AG04450 (cell line): ENCODE data around the gene CATSPERD. TPM values are rescaled to one million over a fixed set of nuclear protein-coding genes. Genes with fewer than 3 reads are reported as not detected.

ENCODE experiments used
- CTCF ChIA-PET: fragments of 300-600, 350-600 bp; formaldehyde crosslinking; extraction: SDS; loops from one replicate; lab custom pipeline; 2022; ENCODE audit warnings: antibody characterized with exemption, inconsistent platforms; lab: Charles Lee
- POLR2A ChIA-PET: fragments of 350-600 bp; formaldehyde crosslinking; extraction: SDS; loops from one replicate; lab custom pipeline; 2021; ENCODE audit warnings: antibody characterized with exemption, inconsistent platforms; lab: Yijun Ruan, JAX
- DNase-seq: peaks from one replicate; pipeline ENCODE4 v3.0.0-alpha.2; 2011; ENCODE audit warnings: low read depth, low spot score
- H3K27ac ChIP-seq: one replicate; pipeline ENCODE4 v1.5.1; 2012; ENCODE audit warnings: low read depth, low read length, control low read depth
- H3K27me3 ChIP-seq: one replicate; pipeline ENCODE4 v1.6.0; 2012; ENCODE audit warnings: low read length; ENCODE audit not compliant: control insufficient read depth, insufficient read depth
- H3K4me3 ChIP-seq: 2 replicates; pipeline ENCODE4 v1.5.1; 2011; ENCODE audit warnings: mild to moderate bottlenecking, low read depth, low read length, control low read depth
- H3K9me3 ChIP-seq: 2 replicates; pipeline ENCODE4 v1.5.1; 2012; ENCODE audit warnings: low read length; ENCODE audit not compliant: control insufficient read depth, insufficient read depth
- polyA plus RNA-seq: library from polyadenylated mRNA; depleted of rRNA; stranded (reverse); fragments of >200 nt; gene quantifications from 2 replicates; pipeline ENCODE4 v1.2.3, GENCODE V29; 2011; rRNA removed
- TF ChIP-seq, protein P1 (sequence below): IDR thresholded peaks from 2 replicates; pipeline ENCODE4 v1.5.1; 2011; ENCODE audit warnings: low read depth, low read length, control low read depth, inconsistent platforms

CATSPERD gene
- polyA plus RNA-seq, 1 experiment = not detected

DNA sequence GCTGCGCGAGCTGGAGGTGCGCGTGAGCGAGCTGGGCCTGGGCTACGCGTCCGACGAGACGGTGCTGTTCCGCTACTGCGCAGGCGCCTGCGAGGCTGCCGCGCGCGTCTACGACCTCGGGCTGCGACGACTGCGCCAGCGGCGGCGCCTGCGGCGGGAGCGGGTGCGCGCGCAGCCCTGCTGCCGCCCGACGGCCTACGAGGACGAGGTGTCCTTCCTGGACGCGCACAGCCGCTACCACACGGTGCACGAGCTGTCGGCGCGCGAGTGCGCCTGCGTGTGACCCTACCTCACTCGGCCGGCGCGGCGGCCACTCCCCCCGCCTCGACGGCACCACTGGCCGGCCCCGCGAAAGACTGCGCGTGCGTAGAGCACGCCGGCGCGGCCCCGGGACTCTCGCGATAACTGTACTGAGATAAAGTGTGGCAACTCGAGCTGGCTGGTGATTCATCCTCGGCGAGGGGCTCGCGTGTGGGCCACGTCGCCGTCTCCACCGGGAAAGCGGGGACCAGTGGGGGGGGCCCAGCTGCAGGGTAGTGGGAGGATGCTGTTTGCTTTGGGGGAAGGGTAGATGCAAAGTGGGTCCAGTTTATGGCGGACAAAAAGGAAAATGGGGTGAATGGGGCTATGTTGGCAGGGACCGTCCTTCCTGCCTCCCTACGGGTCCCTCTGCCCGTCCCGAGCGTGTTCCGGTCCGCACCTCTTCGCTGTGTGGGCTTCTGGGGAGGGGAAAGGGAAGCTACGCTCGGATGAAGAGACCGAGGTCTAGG lies 107.6 kb downstream of the CATSPERD start:
- POLR2A ChIA-PET = interaction anchor here (0.5 to 1.9 kb wide), 14 partner anchors 13 to 126 kb away, joined by 3 to 30 read pairs (median 4); partner anchors contain the start of genes CATSPERD, FUT3, LONP1 and NDUFA11
- Histone ChIP-seq H3K4me3 (peak overlapping the region; percentile 79), H3K27me3 (peaks cover 2% of the 10 kb centered on the region), H3K27ac (peak overlapping the region; percentile 77), H3K9me3 (no peaks in the 10 kb centered on the region; the same call in 1 of the 2 replicates)
- CTCF ChIA-PET = interaction anchor here (0.6 to 3.2 kb wide), 4 partner anchors 19 to 65 kb away, joined by 3 to 24 read pairs (median 4); no protein-coding TSS in a partner anchor
- peak; percentile 73 for DNase-seq
- TF ChIP-seq, protein P1, sequence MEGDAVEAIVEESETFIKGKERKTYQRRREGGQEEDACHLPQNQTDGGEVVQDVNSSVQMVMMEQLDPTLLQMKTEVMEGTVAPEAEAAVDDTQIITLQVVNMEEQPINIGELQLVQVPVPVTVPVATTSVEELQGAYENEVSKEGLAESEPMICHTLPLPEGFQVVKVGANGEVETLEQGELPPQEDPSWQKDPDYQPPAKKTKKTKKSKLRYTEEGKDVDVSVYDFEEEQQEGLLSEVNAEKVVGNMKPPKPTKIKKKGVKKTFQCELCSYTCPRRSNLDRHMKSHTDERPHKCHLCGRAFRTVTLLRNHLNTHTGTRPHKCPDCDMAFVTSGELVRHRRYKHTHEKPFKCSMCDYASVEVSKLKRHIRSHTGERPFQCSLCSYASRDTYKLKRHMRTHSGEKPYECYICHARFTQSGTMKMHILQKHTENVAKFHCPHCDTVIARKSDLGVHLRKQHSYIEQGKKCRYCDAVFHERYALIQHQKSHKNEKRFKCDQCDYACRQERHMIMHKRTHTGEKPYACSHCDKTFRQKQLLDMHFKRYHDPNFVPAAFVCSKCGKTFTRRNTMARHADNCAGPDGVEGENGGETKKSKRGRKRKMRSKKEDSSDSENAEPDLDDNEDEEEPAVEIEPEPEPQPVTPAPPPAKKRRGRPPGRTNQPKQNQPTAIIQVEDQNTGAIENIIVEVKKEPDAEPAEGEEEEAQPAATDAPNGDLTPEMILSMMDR = no peak

Other genes with a start within 250 kb of the CATSPERD start
- 0.04 TPM in 1 of 2 replicates, not detected in the other for gene TINCR, start 152.7 kb upstream of the CATSPERD start, polyA plus RNA-seq
- 17.4 and 24.4 TPM in 2 replicates for gene SAFB2, start 97.9 kb upstream of the CATSPERD start, polyA plus RNA-seq
- gene SAFB, start 97.6 kb upstream of the CATSPERD start, polyA plus RNA-seq = 28.0 and 34.0 TPM in 2 replicates
- gene MICOS13, start 40.1 kb upstream of the CATSPERD start, polyA plus RNA-seq = 25.2 and 39.3 TPM in 2 replicates
- 4.9 and 7.0 TPM in 2 replicates for gene HSD11B1L, start 39.6 kb upstream of the CATSPERD start, polyA plus RNA-seq
- 478 and 743 TPM in 2 replicates for gene RPL36, start 30.3 kb upstream of the CATSPERD start, polyA plus RNA-seq
- 37.8 and 48.6 TPM in 2 replicates for gene LONP1, start 491 bp upstream of the CATSPERD start, polyA plus RNA-seq
- gene PRR22, start 64.1 kb downstream of the CATSPERD start, polyA plus RNA-seq = 0.16 and 0.17 TPM in 2 replicates
- 7.8 and 8.0 TPM in 2 replicates for gene DUS3L, start 70.5 kb downstream of the CATSPERD start, polyA plus RNA-seq
- gene NRTN, start 84.4 kb downstream of the CATSPERD start, polyA plus RNA-seq = 0.24 and 0.53 TPM in 2 replicates
- gene FUT6, start 119.1 kb downstream of the CATSPERD start, polyA plus RNA-seq = not detected in 2 replicates
- gene FUT3, start 130.8 kb downstream of the CATSPERD start, polyA plus RNA-seq = not detected in 2 replicates
- not detected in 2 replicates for gene FUT5, start 149.9 kb downstream of the CATSPERD start, polyA plus RNA-seq
- 168 and 272 TPM in 2 replicates for gene NDUFA11, start 183.2 kb downstream of the CATSPERD start, polyA plus RNA-seq
- 2.5 and 2.6 TPM in 2 replicates for gene VMAC, start 184.2 kb downstream of the CATSPERD start, polyA plus RNA-seq
- gene CAPS, start 193.6 kb downstream of the CATSPERD start, polyA plus RNA-seq = 2.7 and 2.8 TPM in 2 replicates